Memory B cell (primary cell): ENCODE results near the gene ATP5ME.
"Not testable (repeated sequence)": the region's sequence is repeated elsewhere in the genome, so short reads cannot be mapped to it uniquely, and the experiment has no call there.

Experiments
- ATAC-seq: fragments of 150-1000 bp; cut with Tn5 transposase; 2 replicates; pipeline ENCODE4 v1.10.0; 2021; ENCODE audit warnings: low read depth, mild to moderate bottlenecking, moderate library complexity
- DNase-seq, 2 donors: peaks; one replicate each; pipeline ENCODE4 v3.0.0; 2022; ENCODE audit warnings: low spot score in 2 of 2
- H3K27ac Mint-ChIP-seq: one replicate; pipeline ENCODE4 v1.8.0; 2022; ENCODE audit warnings: mild to moderate bottlenecking, moderate library complexity, mixed read lengths
- H3K27me3 Mint-ChIP-seq: one replicate; pipeline ENCODE4 v1.8.0; 2022; ENCODE audit warnings: mixed read lengths
- H3K36me3 Mint-ChIP-seq: one replicate; pipeline ENCODE4 v1.8.0; 2022; ENCODE audit warnings: mild to moderate bottlenecking, mixed read lengths
- H3K4me1 Mint-ChIP-seq: one replicate; pipeline ENCODE4 v1.8.0; 2022; ENCODE audit warnings: mixed read lengths
- H3K4me3 Mint-ChIP-seq: one replicate; pipeline ENCODE4 v1.8.0; 2022; ENCODE audit warnings: mild to moderate bottlenecking, moderate library complexity, mixed read lengths
- H3K9me3 Mint-ChIP-seq: one replicate; pipeline ENCODE4 v1.8.0; 2022; ENCODE audit warnings: mixed read lengths

Gene ATP5ME

DNA sequence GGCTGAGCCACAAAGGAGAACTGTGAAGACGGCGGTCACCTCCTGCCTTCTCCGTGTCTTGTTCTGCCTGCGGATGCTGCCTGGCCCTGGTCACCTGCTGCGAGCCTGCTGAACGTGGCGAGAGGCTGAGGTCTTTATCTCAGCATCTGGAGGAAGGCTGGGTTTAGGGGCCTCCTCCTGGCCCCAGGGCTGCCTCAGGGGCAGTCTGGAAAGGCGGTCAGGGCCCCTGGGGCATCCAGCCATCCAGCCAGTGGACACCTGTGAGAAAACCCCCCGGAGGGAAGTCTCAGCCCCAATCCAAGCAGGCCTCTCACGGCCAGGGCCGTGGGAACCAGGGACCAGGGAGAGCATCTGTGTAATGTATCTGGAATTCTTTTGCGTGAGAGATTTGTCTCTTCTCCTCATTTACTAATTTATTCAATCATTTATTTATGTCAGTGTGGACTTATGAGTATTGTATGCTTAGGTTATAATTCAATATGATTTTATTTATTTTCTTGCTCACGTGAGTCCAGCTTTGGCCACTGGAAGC lies 37.4 kb downstream of the ATP5ME start:
- H3K27ac Mint-ChIP-seq: no peak overlapping the region
- H3K4me1 Mint-ChIP-seq: no peaks in the 10 kb centered on the region
- peaks cover 4% of the 10 kb centered on the region for H3K36me3 Mint-ChIP-seq
- ATAC-seq (no peak), DNase-seq (no peak)
- H3K27me3 Mint-ChIP-seq: peaks cover 18% of the 10 kb centered on the region
- H3K4me3 Mint-ChIP-seq: no peak overlapping the region
- H3K9me3 Mint-ChIP-seq: peaks cover 3% of the 10 kb centered on the region

DNA sequence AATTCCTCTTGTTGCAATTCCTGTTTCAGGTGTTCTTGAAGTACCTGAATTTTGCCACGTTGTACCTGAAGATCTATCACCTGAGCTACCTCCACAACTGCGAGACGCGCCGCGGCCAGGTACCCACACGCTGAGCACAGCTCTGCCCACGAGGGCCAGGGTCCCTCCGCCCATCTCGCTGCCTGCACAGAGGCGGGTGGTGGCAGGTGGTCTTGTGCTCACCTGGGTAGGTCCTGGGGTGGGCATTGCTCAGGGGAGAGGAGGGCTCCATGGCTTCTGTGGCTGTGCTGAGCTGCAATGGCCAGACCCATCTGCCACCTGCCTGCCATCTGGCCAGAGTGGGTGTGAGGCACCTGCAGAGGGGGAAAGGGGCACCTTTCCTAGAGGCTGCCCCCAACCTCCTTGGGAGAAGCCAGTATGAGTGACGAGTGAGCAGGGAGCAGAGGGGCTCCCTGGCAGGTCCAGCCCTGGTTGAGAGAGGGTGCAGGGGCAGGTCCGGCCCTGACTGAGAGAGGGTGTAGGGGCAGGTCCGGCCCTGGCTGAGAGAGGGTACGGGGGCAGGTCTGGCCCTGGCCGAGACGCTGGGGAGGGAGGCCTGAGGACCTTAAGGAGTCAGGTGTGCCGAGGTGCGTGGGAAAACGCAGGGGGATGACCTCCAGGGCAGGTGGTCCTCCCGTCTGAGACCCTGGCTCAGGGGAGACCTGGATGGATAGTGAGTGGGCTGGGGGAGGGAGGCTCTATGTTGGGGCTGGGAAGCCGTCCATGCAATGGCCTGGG lies 38.0 kb downstream of the ATP5ME start:
- DNase-seq: no peak
- Mint-ChIP-seq H3K27ac (no peak overlapping the region), H3K9me3 (peaks cover 3% of the 10 kb centered on the region), H3K27me3 (peaks cover 18% of the 10 kb centered on the region), H3K4me1 (no peaks in the 10 kb centered on the region), H3K4me3 (no peak overlapping the region), H3K36me3 (peaks cover 4% of the 10 kb centered on the region)
- no peak for ATAC-seq

DNA sequence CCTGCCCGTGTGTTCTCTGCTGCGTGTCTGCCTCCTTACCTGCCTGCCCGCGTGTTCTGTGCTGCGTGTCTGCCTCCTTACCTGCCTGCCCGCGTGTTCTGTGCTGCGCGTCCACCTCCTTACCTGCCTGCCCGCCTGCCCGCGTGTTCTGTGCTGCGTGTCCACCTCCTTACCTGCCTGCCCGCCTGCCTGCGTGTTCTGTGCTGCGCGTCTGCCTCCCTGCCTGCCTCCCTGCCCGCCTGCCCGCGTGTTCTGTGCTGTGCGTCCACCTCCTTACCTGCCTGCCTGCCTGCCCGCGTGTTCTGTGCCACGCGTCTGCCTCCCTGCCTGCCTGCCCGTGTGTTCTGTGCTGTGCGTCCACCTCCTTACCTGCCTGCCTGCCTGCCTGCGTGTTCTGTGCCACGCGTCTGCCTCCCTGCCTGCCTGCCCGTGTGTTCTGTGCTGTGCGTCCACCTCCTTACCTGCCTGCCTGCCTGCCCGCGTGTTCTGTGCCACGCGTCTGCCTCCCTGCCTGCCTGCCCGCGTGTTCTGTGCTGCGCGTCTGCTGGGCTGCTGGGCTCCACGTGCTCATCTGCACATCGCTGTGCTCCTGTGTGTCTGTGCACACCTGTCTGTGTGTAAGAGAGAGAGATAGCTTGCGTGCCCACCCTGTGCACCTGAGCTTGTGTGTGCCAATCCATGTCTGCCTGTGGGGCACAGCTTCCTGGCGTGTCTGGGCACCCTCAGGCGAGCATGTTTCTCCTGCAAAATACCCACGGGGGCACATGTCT lies 38.8 kb downstream of the ATP5ME start:
- H3K27me3 Mint-ChIP-seq: peaks cover 13% of the 10 kb centered on the region
- H3K36me3 Mint-ChIP-seq, H3K4me1 Mint-ChIP-seq, ATAC-seq, DNase-seq, H3K27ac Mint-ChIP-seq, H3K9me3 Mint-ChIP-seq, H3K4me3 Mint-ChIP-seq: not testable (repeated sequence)

DNA sequence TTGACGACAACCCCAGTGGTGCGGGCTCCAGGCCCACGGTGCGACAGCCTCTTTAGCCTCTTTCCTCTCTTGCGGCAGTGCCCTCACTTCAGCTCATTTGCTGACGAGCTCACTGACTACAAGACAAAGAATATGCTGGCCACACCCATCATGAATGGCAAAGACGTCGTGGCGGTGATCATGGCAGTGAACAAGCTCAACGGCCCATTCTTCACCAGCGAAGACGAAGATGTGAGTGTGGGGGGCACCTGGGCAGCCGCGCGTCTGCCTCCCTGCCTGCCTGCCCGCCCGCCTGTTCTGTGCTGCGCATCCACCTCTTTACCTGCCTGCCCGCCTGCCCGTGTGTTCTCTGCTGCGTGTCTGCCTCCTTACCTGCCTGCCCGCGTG lies 39.5 kb downstream of the ATP5ME start:
- ATAC-seq: no peak
- no peak for DNase-seq
- H3K4me1 Mint-ChIP-seq: no peaks in the 10 kb centered on the region
- H3K9me3 Mint-ChIP-seq: peaks cover 7% of the 10 kb centered on the region
- H3K4me3 Mint-ChIP-seq: no peak overlapping the region
- peaks cover 13% of the 10 kb centered on the region for H3K27me3 Mint-ChIP-seq
- no peaks in the 10 kb centered on the region for H3K36me3 Mint-ChIP-seq
- H3K27ac Mint-ChIP-seq: no peak overlapping the region

DNA sequence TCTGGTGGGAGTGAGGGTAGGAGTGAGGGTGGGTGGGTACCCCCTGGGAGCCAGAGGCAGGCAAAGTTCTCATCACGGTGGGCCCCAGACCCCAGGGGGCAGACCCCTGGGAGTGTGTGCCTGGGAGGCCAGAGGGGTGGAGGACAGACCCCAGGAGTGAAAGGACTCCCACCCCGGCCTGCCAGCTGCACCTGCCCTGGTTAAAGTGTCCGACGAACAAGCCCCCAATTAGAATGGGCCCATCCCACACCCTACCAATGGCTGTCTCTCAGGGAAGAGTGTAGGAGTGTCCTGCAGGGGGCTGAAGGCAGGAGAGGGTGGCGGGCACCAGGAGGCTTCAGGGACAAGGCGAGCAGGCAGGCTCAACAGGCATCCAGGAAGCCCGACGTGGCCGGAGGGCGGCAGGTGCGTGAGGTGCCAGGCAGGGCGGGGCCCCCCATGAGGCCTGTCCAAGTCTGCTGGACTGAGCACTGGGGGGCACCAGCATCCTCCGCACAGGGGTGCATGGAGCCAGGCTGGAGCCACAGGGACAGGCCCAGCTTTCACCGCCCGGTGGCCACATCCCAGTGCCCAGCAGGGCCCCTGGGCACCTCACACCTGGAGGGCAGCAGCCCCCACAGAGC lies 40.0 kb downstream of the ATP5ME start:
- peaks cover 7% of the 10 kb centered on the region for H3K9me3 Mint-ChIP-seq
- H3K36me3 Mint-ChIP-seq: no peaks in the 10 kb centered on the region
- DNase-seq: no peak
- no peak overlapping the region for H3K27ac Mint-ChIP-seq
- peaks cover 13% of the 10 kb centered on the region for H3K27me3 Mint-ChIP-seq
- H3K4me3 Mint-ChIP-seq: no peak overlapping the region
- H3K4me1 Mint-ChIP-seq: no peaks in the 10 kb centered on the region
- no peak for ATAC-seq

DNA sequence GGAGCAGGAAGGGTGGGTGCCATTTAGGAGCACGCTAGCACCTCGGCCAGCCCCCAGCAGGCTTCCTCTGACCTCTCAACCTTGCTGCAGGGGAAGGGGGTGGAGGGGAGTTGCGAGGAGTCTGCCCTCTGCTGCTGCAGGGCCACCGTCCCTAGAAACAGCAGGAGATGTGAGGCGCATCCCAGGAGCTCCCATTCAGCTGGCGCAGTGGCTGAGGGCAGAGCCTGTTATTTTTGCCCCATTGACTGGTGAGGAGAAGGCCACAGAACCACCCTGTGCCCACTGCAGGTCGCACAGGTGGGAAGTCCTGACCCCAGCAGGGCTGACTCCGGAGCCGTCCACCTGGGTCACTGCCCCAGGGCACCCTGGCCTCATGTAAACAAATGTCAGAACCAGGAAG lies 40.7 kb downstream of the ATP5ME start:
- peaks cover 7% of the 10 kb centered on the region for H3K9me3 Mint-ChIP-seq
- no peaks in the 10 kb centered on the region for H3K36me3 Mint-ChIP-seq
- no peak for DNase-seq
- H3K27me3 Mint-ChIP-seq: peaks cover 13% of the 10 kb centered on the region
- no peaks in the 10 kb centered on the region for H3K4me1 Mint-ChIP-seq
- H3K4me3 Mint-ChIP-seq: no peak overlapping the region
- no peak for ATAC-seq
- H3K27ac Mint-ChIP-seq: no peak overlapping the region

DNA sequence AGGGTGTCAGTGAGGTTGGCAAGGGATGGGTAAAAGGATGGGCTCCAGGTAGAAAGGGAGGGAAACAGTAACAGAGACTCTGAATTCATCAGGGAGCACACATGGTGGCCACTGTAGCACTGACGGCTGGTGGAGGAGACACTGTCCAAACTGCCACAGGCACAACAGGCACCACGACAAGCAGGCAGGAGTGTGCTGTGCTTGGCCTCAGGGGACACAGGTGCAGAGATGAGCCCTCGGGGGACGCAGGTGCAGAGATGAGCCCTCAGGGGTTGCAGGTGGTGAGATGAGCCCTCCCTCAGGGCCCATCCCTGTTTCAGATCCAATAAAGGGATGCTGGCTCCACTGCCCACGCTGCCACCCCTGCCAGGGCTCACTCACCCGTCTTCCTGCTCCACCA lies 41.1 kb downstream of the ATP5ME start:
- ATAC-seq (no peak), DNase-seq (no peak)
- Mint-ChIP-seq H3K4me3 (no peak overlapping the region), H3K27ac (no peak overlapping the region), H3K4me1 (no peaks in the 10 kb centered on the region), H3K27me3 (peaks cover 11% of the 10 kb centered on the region), H3K36me3 (no peaks in the 10 kb centered on the region), H3K9me3 (peaks cover 7% of the 10 kb centered on the region)

DNA sequence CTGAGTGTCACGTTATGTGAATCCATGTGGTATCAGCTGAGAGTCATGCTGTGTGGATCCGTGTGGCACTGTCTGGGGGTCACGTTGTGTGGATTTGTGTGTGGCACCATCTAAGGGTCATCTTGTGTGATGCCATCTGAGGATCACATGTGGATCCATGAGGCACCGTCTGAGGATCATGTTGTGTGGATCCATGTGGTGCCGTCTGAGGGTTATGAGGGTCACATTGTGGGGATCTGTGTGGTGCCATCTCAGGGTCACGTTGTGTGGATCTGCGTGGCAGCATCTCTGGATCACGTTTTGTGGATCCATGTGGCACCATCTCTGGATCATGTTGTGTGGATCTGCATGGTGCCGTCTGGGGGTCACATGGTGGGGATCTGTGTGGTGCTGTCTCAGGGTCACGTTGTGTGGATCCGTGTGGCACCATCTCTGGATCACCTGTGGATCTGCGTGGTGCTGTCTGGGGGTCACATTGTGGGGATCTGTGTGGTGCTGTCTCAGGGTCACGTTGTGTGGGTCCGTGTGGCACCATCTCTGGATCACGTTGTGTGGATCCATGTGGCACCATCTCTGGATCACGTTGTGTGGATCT lies 41.8 kb downstream of the ATP5ME start:
- Mint-ChIP-seq H3K4me1 (no peaks in the 10 kb centered on the region), H3K27me3 (peaks cover 9% of the 10 kb centered on the region), H3K4me3 (no peak overlapping the region), H3K9me3 (peaks cover 7% of the 10 kb centered on the region), H3K27ac (no peak overlapping the region), H3K36me3 (no peaks in the 10 kb centered on the region)
- DNase-seq (no peak), ATAC-seq (no peak)

DNA sequence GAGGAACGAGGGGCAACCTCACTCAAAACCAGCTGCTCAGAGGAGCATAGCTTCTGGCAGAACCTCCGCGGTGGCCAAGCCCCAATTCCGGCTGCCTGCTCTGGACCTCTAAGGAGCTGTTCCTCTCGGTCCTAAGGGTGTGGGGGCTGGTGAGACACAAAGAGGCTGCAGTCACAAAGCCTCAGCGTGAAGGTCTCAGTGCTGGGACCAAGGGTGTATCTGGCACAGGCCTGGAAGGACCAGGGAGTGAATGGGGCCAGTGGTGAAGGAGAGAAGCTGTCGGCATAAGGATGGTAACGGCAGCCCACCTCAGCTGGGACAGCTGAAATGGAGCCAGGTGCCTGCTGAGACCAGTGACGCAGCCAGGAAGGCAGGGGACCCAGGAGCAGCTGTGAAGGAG lies 43.4 kb downstream of the ATP5ME start:
- H3K27ac Mint-ChIP-seq: no peak overlapping the region
- no peaks in the 10 kb centered on the region for H3K4me1 Mint-ChIP-seq
- peaks cover 7% of the 10 kb centered on the region for H3K9me3 Mint-ChIP-seq
- no peak overlapping the region for H3K4me3 Mint-ChIP-seq
- no peak for ATAC-seq
- DNase-seq: no peak
- H3K36me3 Mint-ChIP-seq: no peaks in the 10 kb centered on the region
- peaks cover 3% of the 10 kb centered on the region for H3K27me3 Mint-ChIP-seq

DNA sequence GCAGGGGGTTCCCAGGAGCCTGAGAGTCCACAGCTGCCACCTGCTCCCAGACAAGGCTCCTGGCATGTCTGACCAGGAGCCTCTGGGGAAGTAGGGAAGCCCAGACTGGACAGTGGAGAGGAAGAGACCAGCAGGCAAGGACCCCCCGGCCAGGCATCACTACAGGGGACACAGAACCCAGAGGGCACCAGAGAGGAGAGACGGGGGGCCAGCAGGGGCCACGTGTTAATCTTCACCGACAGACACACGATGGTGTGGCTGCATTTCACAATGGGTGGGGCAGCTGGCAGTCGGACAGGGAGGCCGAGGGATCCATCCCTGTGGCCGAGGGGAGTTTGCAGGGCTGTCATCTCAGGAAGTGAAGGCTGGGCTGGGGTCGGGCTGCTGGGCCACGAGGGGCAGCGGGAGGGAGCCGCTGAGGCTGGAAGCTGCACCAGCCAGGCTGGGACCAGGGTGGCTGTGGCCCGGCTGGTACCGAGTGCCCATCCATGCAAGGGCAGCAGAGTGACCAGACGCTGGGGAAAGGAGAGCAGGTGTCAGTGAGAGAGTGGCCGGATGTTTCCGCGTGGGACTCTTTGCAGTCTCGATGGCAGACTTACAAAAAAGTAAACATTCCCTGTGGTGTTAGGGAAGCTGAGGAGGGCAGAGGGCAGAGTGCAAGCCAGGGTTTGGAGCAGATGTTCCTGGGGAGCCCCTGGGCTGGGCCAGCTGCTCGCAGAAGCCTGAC lies 44.0 kb downstream of the ATP5ME start:
- peaks cover 7% of the 10 kb centered on the region for H3K9me3 Mint-ChIP-seq
- no peaks in the 10 kb centered on the region for H3K27me3 Mint-ChIP-seq
- H3K27ac Mint-ChIP-seq: no peak overlapping the region
- DNase-seq (no peak), ATAC-seq (no peak)
- H3K4me1 Mint-ChIP-seq: no peaks in the 10 kb centered on the region
- no peaks in the 10 kb centered on the region for H3K36me3 Mint-ChIP-seq
- no peak overlapping the region for H3K4me3 Mint-ChIP-seq

DNA sequence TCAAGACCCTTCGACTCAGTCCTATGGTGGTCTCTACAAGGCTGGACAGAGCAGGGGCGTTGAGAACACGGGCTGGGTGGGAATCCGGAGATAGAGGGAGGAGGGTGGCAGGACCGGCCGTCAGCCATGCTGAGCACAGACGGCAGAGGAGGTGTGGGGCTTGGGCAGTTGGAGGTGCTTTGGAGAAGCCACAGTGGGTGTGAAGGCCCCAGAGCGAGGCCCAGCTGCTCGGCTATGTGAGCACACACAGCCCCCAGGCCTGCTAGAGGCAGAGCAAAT lies 44.5 kb downstream of the ATP5ME start:
- DNase-seq (no peak), ATAC-seq (no peak)
- H3K27me3 Mint-ChIP-seq: no peaks in the 10 kb centered on the region
- H3K36me3 Mint-ChIP-seq: no peaks in the 10 kb centered on the region
- no peaks in the 10 kb centered on the region for H3K4me1 Mint-ChIP-seq
- H3K9me3 Mint-ChIP-seq: peaks cover 7% of the 10 kb centered on the region
- H3K27ac Mint-ChIP-seq: no peak overlapping the region
- H3K4me3 Mint-ChIP-seq: no peak overlapping the region

DNA sequence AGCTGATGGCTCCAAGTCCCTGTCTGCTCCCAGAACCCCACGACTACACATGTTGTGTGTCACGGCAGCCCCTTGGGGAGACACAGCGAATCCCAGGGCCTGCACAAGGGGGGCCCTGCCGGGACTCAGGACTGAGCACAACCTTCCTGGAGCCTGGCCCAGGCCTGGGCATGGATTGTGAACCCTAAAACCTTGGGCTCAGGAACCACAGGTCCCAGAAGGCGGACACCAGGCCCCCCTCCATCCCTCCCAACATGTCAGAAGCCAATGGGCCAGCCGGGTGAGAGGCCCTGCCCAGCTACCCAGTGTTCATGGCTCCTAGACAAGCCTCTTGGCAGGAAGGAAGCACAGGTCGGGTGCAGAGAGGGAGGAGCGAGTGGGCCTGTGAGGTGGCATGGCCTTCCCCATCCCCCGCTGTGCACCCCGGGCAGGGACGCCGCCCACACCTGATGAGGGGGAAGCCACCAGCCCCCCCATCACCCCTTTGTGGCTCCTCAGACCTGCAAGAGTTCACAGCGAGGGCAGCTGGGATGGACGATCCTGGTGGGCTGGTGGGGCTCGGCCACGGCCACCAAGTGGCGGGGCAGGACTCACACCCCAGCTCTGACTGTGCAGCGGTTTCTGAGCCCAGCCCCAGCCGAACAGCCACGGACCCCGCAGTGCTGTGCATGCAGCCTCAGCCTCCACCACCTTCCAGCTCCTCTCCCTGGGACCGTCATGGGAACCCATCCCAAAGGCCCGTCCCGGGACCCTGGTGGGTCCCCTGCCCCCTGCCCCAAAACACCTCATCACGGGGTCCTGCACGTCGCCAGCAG lies 45.0 kb downstream of the ATP5ME start:
- Mint-ChIP-seq H3K27me3 (peaks cover 3% of the 10 kb centered on the region), H3K36me3 (no peaks in the 10 kb centered on the region), H3K9me3 (peaks cover 7% of the 10 kb centered on the region), H3K4me3 (no peak overlapping the region), H3K27ac (no peak overlapping the region), H3K4me1 (no peaks in the 10 kb centered on the region)
- DNase-seq (no peak), ATAC-seq (no peak)

DNA sequence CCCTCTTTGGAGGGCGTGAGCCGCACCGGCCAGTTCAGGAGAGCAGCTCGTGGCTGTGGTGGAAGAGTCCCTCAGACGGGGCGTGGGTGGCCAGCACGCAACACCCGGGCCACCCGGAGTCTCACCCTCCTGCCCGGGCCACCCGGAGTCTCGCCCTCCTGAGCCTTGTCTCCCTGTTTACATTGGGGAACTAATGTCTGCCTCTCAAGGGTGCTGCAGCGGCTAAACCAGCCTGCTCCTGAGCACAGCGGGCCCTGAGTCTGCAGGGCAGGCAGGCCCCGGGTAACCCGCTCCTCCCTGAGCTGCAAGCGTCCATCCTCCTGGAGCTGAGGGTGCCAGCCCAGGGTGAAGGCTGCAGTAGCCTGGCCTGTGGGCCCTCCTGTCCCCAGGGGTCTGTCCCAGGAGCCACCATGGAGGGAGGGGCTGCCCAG lies 45.8 kb downstream of the ATP5ME start:
- Mint-ChIP-seq H3K27ac (no peak overlapping the region), H3K36me3 (no peaks in the 10 kb centered on the region), H3K4me1 (no peaks in the 10 kb centered on the region), H3K4me3 (no peak overlapping the region), H3K27me3 (peaks cover 3% of the 10 kb centered on the region), H3K9me3 (peaks cover 7% of the 10 kb centered on the region)
- ATAC-seq (no peak), DNase-seq (no peak)
